A549 (cell line): Measurements from ENCODE around the gene NFIX. TPM values are rescaled to one million over a fixed set of nuclear protein-coding genes. Genes with fewer than 3 reads are reported as not detected.

Source experiments
- ATAC-seq, 2 experiments: fragments of 200-7000 bp in 1 of 2; fragments of >200 bp in 1 of 2; cut with Nextera tagmentation in 1 of 2; cut with Tn5 transposase in 1 of 2; 3 replicates each; pipeline versions ENCODE4 v1.8.0 to v1.9.1; 2018 to 2020; ENCODE audit warnings: mild to moderate bottlenecking in 1 of 2, moderate library complexity in 1 of 2
- CTCF ChIA-PET: fragments of 300-600 bp; sonication (Branson Sonifier 250); formaldehyde crosslinking; extraction: SDS; loops from one replicate; lab custom pipeline; 2021; ENCODE audit warnings: antibody characterized with exemption, inconsistent platforms; lab: Yijun Ruan, JAX
- POLR2A ChIA-PET: fragments of 350-600 bp; formaldehyde crosslinking; extraction: SDS; loops from one replicate; lab custom pipeline; 2021; ENCODE audit warnings: antibody characterized with exemption, inconsistent platforms; lab: Yijun Ruan, JAX
- DNase-seq, 2 experiments: peaks; one replicate each; pipeline versions ENCODE4 v3.0.0 to v3.0.0-alpha.2; 2011 to 2016; ENCODE audit warnings: low read depth in 1 of 2, low spot score in 1 of 2
- FAIRE-seq: peaks from 2 replicates; lab custom pipeline; 2011; peaks lifted over from hg19 to GRCh38; lab: Jason Lieb, UNC
- H3K27ac ChIP-seq, 2 experiments: fragments of >200 bp; sonication (Bioruptor Twin); formaldehyde crosslinking; 3 replicates each; pipeline ENCODE4 v1.5.1; 2016 to 2017
- H3K4me1 ChIP-seq: fragments of >200 bp; sonication (Bioruptor Twin); formaldehyde crosslinking; 3 replicates; pipeline ENCODE4 v1.6.1; 2016
- H3K4me2 ChIP-seq: fragments of >200 bp; sonication (Bioruptor Twin); formaldehyde crosslinking; 3 replicates; pipeline ENCODE4 v1.6.1; 2016
- H3K4me3 ChIP-seq: fragments of >200 bp; sonication (Bioruptor Twin); formaldehyde crosslinking; 3 replicates; pipeline ENCODE4 v1.5.1; 2016
- H3K9me3 ChIP-seq: fragments of >200 bp; sonication (Bioruptor Twin); formaldehyde crosslinking; 3 replicates; pipeline ENCODE4 v1.6.1; 2016
- ATOH8 ChIP-seq: fragments of 250-450 bp; sonication (Bioruptor Pico); IDR thresholded peaks from 2 replicates; pipeline ENCODE4 v1.5.0; 2020; ENCODE audit warnings: low read depth, mild to moderate bottlenecking, moderate library complexity
- BHLHE40 ChIP-seq: IDR thresholded peaks from 2 replicates; pipeline ENCODE4 v1.6.1; 2012; ENCODE audit warnings: low read depth, low read length, inconsistent platforms
- CBX2 ChIP-seq: fragments of 200-600 bp; sonication (generic); IDR thresholded peaks from 2 replicates; pipeline ENCODE4 v1.6.1; 2016; ENCODE audit warnings: low read depth, mild to moderate bottlenecking, borderline replicate concordance
- CBX8 ChIP-seq: fragments of 200-600 bp; sonication (generic); IDR thresholded peaks from 2 replicates; pipeline ENCODE4 v1.6.1; 2016
- CEBPB ChIP-seq, 2 experiments: fragments of >200 bp in 1 of 2; sonication (Bioruptor Twin) in 1 of 2; formaldehyde crosslinking in 1 of 2; IDR thresholded peaks; 2 replicates each; pipeline ENCODE4 v1.6.1; 2012 to 2016
- CTCF ChIP-seq: fragments of >200 bp; sonication (Bioruptor Twin); formaldehyde crosslinking; IDR thresholded peaks from 3 replicates; pipeline ENCODE4 v1.5.1; 2016
- E2F6 ChIP-seq: IDR thresholded peaks from 2 replicates; pipeline ENCODE4 v1.6.1; 2012; ENCODE audit warnings: low read depth, borderline replicate concordance
- FOSL2 ChIP-seq, 2 experiments: fragments of 450-650 bp in 1 of 2; fragments of >200 bp in 1 of 2; sonication (Bioruptor Twin) in 1 of 2; formaldehyde crosslinking; IDR thresholded peaks; 2 replicates each; pipeline versions ENCODE4 v1.5.0 to v1.6.1; 2016 to 2020; ENCODE audit warnings: mild to moderate bottlenecking in 1 of 2, moderate library complexity in 1 of 2
- FOXS1 ChIP-seq: fragments of 250-450 bp; sonication (Bioruptor Pico); IDR thresholded peaks from 2 replicates; pipeline ENCODE4 v1.5.0; 2020; ENCODE audit warnings: mild to moderate bottlenecking, moderate library complexity
- HEYL ChIP-seq: fragments of 250-450 bp; sonication (Bioruptor Pico); IDR thresholded peaks from 2 replicates; pipeline ENCODE4 v1.8.0; 2021; ENCODE audit warnings: mild to moderate bottlenecking, moderate library complexity
- MAZ ChIP-seq: fragments of 150-350 bp; IDR thresholded peaks from 2 replicates; pipeline ENCODE4 v1.6.1; 2014; ENCODE audit warnings: antibody characterized with exemption, low read depth, low read length, borderline replicate concordance
- MYC ChIP-seq: IDR thresholded peaks from 2 replicates; pipeline ENCODE4 v1.6.1; 2012; ENCODE audit warnings: mild to moderate bottlenecking, inconsistent platforms, low read length, improper control_type of control experiment, borderline replicate concordance
- NFE2L2 ChIP-seq: fragments of 150-350 bp; conservative IDR thresholded peaks from 2 replicates; pipeline ENCODE4 v1.6.1; 2014; ENCODE audit warnings: low read length
- NR3C1 ChIP-seq: fragments of >200 bp; sonication (Bioruptor Twin); formaldehyde crosslinking; IDR thresholded peaks from 3 replicates; pipeline ENCODE4 v1.6.1; 2017
- PBX3 ChIP-seq: IDR thresholded peaks from 2 replicates; pipeline ENCODE4 v1.6.1; 2012
- PHF8 ChIP-seq: fragments of 200-600 bp; sonication (generic); IDR thresholded peaks from 2 replicates; pipeline ENCODE4 v1.6.1; 2016; ENCODE audit warnings: low read depth, mild to moderate bottlenecking, antibody characterized with exemption, moderate library complexity, borderline replicate concordance
- POLR2A ChIP-seq: IDR thresholded peaks from 2 replicates; pipeline ENCODE4 v1.6.1; 2012; ENCODE audit warnings: mild to moderate bottlenecking, low read length
- REST ChIP-seq: fragments of 200-600 bp; sonication (generic); IDR thresholded peaks from 2 replicates; pipeline ENCODE4 v1.6.1; 2016; ENCODE audit warnings: antibody characterized with exemption, mild to moderate bottlenecking, moderate library complexity
- RNF2 ChIP-seq: fragments of 200-600 bp; sonication (generic); IDR thresholded peaks from 2 replicates; pipeline ENCODE4 v1.6.1; 2016; ENCODE audit warnings: low read depth, mild to moderate bottlenecking, antibody characterized with exemption, moderate library complexity, borderline replicate concordance
- ZC3H11A ChIP-seq: fragments of 450-650 bp; IDR thresholded peaks from 2 replicates; pipeline ENCODE4 v1.6.1; 2014; ENCODE audit warnings: antibody characterized with exemption, mild to moderate bottlenecking
- ZFP36 ChIP-seq: fragments of 450-650 bp; IDR thresholded peaks from 2 replicates; pipeline ENCODE4 v1.6.1; 2014; ENCODE audit warnings: borderline replicate concordance; ENCODE audit not compliant: partially characterized antibody
- WGBS: methylation state at CpG from one replicate; pipeline ENCODE4 v1.1.6; 2017; ENCODE audit errors: missing lambda C conversion rate; 5-methylcytosine and 5-hydroxymethylcytosine counted together
- polyA plus RNA-seq, 4 experiments: library from polyadenylated mRNA; depleted of rRNA in 3 of 4; stranded (reverse); fragments of >200 nt; fragmentation: RNase III in 1 of 4; extraction: RNeasy Plus Mini Kit Qiagen cat#74134 plus additional on column Dnase treatment in 1 of 4; gene quantifications; 2 replicates in 3 of 4; 3 replicates in 1 of 4; pipeline ENCODE4 v1.2.3, GENCODE V29; 2011 to 2017

The NFIX gene
- polyA plus RNA-seq, 2 of the 4 experiments (the other 2 are of a cell fraction): 0.52 to 3.0 TPM

GRCh38 chr19:13087795-13088537, 92.7 kb downstream of the NFIX start:
- no peak overlapping the region for H3K4me3 ChIP-seq
- FAIRE-seq (no peak), DNase-seq (no peak), ATAC-seq (no peak)
- no peak overlapping the region for H3K4me2 ChIP-seq
- peaks cover 23% of the 10 kb centered on the region for H3K4me1 ChIP-seq
- ChIA-PET CTCF (interaction anchor here (1.9 to 9.1 kb wide), 3 partner anchors 26 to 111 kb away, joined by 14 to 309 read pairs (median 14); no protein-coding TSS in a partner anchor), POLR2A (no interaction called here)
- H3K27ac ChIP-seq: no peak overlapping the region
- WGBS: 87% methylated on average over 29 of the region's 37 CpGs
- TF ChIP-seq REST: no peak
- TF ChIP-seq, all 56 proteins: peak for 0
- no peaks in the 10 kb centered on the region for H3K9me3 ChIP-seq

- DNase-seq (peak; percentile 28 to 67), FAIRE-seq (no peak), ATAC-seq (peak; percentile 72 to 83; a peak in 5 of 6 replicates)
- Histone ChIP-seq H3K9me3 (no peaks in the 10 kb centered on the region), H3K4me3 (no peak overlapping the region), H3K4me1 (peaks cover 35% of the 10 kb centered on the region), H3K27ac (peak overlapping the region in 1 of 2 experiments; percentile 24; a peak in 1 of 6 replicates), H3K4me2 (no peak overlapping the region)
- CTCF ChIA-PET: interaction anchor here (1.3 to 9.1 kb wide), 4 partner anchors 11 to 124 kb away, joined by 6 to 309 read pairs (median 10); no protein-coding TSS in a partner anchor
- no peak for TF ChIP-seq ZC3H11A
- no peak for TF ChIP-seq E2F6
- TF ChIP-seq RNF2: no peak
- no peak for TF ChIP-seq HEYL (CRISPR knock-in tag)
- POLR2A ChIA-PET: no interaction called here
- 71% methylated on average over 1 of the region's 5 CpGs for WGBS
Measured at GRCh38 chr19:13089139-13089856, 94.0 kb downstream of the NFIX start.

- FAIRE-seq (no peak), ATAC-seq (no peak), DNase-seq (no peak)
- H3K4me2 ChIP-seq: no peak overlapping the region
- ChIA-PET CTCF (interaction anchor here (1.0 to 9.1 kb wide), 5 partner anchors 12 to 125 kb away, joined by 3 to 309 read pairs (median 7); no protein-coding TSS in a partner anchor), POLR2A (no interaction called here)
- H3K4me3 ChIP-seq: no peak overlapping the region
- H3K4me1 ChIP-seq: peaks cover 41% of the 10 kb centered on the region
- H3K9me3 ChIP-seq: no peaks in the 10 kb centered on the region
- peak overlapping the region in 1 of 2 experiments; percentile 79; a peak in 1 of 6 replicates for H3K27ac ChIP-seq
- TF ChIP-seq PBX3: no peak
- no peak for TF ChIP-seq POLR2A
- TF ChIP-seq NR3C1: no peak
- TF ChIP-seq RNF2: no peak
- no peak for TF ChIP-seq ZC3H11A
- no peak for TF ChIP-seq BHLHE40
- no peak for TF ChIP-seq ZFP36
- TF ChIP-seq CEBPB (IDR thresholded peaks at IDR 0.05): no peak
- TF ChIP-seq FOSL2 (IDR thresholded peaks at IDR 0.05): no peak
- TF ChIP-seq FOSL2 (CRISPR knock-in tag; IDR thresholded peaks at IDR 0.05): no peak
- no peak for TF ChIP-seq HEYL (CRISPR knock-in tag)
- no peak for TF ChIP-seq NFE2L2
- no peak for TF ChIP-seq CBX2
- no peak for TF ChIP-seq CTCF
- TF ChIP-seq MYC: no peak
- no peak for TF ChIP-seq MAZ
- TF ChIP-seq FOXS1 (CRISPR knock-in tag): no peak
- TF ChIP-seq ATOH8 (CRISPR knock-in tag): no peak
- TF ChIP-seq CBX8: no peak
- no peak for TF ChIP-seq PHF8
- WGBS: 64% methylated on average over 3 of the region's 12 CpGs
Measured at GRCh38 chr19:13089857-13090507, 94.7 kb downstream of the NFIX start.
